GM12878 (cell line): ENCODE results near the gene LY6G5C.

Experiments used
- ATF7 ChIP-seq: fragments of 450-650 bp; IDR thresholded peaks from 2 replicates; pipeline ENCODE4 v1.6.1; 2016; ENCODE audit warnings: low read depth, mild to moderate bottlenecking
- ZNF274 ChIP-seq: IDR thresholded peaks from one replicate; pipeline ENCODE4 v1.8.0; 2011; ENCODE audit not compliant: insufficient read length, insufficient read depth

- no peak for TF ChIP-seq ZNF274
- TF ChIP-seq ATF7, result peak; percentile 95
Observed at GRCh38 chr6:31652925-31653724, 27.7 kb downstream of the LY6G5C start.
